Measurements from ENCODE around the gene TMC6.

TMC6 gene, protein sequence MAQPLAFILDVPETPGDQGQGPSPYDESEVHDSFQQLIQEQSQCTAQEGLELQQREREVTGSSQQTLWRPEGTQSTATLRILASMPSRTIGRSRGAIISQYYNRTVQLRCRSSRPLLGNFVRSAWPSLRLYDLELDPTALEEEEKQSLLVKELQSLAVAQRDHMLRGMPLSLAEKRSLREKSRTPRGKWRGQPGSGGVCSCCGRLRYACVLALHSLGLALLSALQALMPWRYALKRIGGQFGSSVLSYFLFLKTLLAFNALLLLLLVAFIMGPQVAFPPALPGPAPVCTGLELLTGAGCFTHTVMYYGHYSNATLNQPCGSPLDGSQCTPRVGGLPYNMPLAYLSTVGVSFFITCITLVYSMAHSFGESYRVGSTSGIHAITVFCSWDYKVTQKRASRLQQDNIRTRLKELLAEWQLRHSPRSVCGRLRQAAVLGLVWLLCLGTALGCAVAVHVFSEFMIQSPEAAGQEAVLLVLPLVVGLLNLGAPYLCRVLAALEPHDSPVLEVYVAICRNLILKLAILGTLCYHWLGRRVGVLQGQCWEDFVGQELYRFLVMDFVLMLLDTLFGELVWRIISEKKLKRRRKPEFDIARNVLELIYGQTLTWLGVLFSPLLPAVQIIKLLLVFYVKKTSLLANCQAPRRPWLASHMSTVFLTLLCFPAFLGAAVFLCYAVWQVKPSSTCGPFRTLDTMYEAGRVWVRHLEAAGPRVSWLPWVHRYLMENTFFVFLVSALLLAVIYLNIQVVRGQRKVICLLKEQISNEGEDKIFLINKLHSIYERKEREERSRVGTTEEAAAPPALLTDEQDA

DNA sequence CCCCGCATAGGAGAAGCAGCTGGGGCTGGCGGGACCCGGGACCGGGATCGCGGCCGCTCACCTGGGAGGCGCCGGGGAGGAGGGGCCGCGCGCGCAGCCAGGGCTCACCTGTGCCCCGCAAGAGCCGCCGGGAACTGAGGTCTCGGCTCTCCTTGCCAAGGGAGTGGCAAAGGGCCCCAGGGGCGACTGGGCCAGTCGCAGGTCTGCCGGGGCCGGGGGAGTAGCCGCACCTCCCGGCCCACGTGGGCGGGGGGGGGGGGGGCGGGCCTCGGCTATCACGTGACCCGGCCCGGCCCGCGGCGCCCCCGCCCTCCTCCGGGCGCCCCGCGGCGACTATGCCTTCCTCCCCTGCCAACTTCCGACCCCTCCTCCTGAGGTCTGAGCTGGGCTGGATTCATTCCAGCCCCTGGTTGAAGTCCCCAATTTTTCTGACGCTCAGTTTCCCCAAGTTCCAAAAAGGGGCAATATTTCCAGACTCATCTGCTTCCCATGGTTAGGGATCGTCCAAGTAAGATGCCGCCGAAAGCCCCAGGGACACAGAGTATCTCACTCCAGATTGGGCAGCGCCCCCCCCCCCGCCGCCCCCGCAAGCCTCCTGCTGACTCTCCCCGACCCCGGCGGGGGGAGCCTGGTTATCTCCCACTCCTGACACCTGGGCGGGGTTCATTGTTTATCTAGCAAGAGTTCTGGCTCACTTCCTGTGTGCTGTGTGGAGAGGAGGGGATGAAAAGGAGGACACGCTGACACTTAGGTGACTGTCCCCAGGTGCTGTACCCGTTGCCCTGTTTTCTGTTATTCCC, at the start of gene TMC6:
TSS of gene TMC6 (minus strand) at position 205 of the 800 bp plus-strand sequence. CDS start 1,923 bp downstream, outside the sequence.
- no peak for TF ChIP-seq GATA3 (IDR thresholded peaks at IDR 0.05; ENCODE audit: low read depth, low read length)
- TF ChIP-seq GATA2 (IDR thresholded peaks at IDR 0.05; ENCODE audit: low read depth, low read length): no peak

DNA sequence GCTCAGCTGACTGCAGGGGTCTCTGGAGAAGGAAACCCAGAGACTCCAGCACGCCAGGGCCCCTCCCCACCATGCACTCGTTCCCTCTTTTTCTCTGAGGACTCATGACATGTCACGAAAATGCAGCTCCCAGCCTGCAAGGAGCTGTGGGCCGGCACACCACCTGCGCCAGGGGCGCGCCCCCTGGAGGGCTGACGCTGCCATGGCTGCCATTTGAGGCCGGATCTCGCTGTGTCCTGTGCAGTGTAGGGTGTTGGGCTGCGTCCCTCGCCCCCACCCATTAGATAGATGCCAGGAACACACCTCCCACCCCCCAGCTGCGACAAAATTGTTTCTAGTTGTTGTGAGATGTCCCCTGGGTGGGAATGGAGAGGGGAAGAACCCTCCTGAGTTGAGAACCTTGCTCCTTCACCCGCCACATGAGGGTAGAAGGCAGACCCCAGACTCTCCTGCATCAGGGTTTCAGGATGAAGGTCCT, 48.0 kb upstream of the TMC6 start:
- no peak for TF ChIP-seq GATA2 (IDR thresholded peaks at IDR 0.05; ENCODE audit: low read depth, low read length)
- TF ChIP-seq GATA3 (IDR thresholded peaks at IDR 0.05; ENCODE audit: low read depth, low read length): no peak

DNA sequence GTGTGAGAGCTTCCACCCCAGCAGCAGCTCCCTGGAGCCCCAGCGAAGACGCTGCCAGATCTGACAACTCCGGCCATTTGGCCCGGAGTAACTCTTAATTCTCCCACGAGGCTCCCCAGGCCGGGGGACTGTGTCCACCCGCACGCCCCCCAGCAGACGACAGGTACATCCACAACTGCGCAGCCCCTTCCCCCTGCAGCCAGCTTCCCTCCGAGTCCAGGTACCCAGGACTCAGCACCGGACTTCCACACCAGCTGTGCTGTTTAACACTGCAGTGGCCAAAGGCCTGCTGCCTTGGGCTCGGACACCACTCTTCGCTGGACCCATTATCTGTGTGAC, 47.1 kb upstream of the TMC6 start:
- TF ChIP-seq GATA2 (IDR thresholded peaks at IDR 0.05; ENCODE audit: low read depth, low read length) (no peak), GATA3 (IDR thresholded peaks at IDR 0.05; ENCODE audit: low read depth, low read length) (no peak)

DNA sequence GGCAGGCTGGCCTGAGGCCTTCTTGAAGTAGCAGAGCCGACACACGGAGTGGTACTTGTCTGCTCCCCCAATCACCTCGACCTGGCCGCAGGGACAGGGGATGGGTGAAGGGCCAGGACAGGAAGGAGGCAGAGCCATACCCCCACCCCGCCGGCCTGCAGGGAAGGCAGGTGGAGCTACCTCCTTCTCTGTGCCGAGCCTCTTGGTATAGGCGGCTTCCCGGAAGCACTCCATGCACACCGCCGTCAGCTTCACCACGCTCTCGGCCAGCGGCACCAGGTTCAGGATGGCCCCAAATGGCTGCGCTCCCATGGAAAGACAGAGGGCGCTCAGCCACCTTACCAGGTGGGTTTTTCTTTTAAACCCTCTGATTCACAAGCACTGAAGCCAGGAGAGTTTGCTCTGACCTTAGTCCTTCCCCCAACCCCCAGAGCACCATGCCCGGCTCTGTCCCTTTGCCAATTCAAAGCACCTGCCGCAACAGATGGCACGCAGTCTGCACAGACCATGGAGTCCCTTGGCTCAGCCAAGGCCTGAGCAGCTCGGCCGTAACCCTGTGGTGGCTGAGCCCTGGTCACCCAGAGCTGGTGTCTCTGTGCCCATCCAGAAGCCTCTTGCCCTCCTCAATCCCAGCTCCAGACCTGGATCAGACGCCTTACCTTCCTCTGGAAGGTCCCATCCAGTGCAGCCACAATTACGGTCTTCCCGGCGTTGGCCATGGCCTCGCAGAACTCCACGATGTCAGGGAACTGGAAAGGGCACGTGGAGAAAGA, 46.5 kb upstream of the TMC6 start:
- TF ChIP-seq GATA3 (IDR thresholded peaks at IDR 0.05; ENCODE audit: low read depth, low read length) (no peak), GATA2 (IDR thresholded peaks at IDR 0.05; ENCODE audit: low read depth, low read length) (no peak)

DNA sequence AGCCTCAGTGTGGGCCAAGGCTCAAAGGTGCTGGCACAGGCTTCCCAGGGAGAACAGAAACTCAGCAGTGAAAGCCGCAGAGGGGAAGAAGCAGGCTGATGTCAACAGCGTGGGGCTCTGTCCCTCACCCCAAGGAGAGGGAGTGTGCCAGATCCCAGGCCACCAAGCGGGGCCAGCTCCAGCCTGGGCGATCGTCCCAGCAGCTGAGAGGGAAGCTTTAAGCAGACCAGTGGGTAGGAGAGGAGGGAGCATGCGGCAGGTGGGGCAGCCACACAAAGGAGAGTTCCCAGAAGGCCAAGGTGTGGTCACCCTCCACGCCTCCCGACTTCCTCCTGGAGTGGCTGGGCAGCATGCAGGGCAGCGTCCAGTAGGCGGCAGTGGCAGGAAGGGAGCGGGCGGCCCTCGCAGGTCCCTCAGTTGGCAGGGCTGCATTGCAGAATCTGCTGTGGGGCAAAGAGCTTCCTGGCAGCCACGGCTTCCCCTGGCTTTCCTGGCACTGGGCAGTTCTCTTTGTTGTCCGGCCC, 45.9 kb upstream of the TMC6 start:
- TF ChIP-seq GATA2 (IDR thresholded peaks at IDR 0.05; ENCODE audit: low read depth, low read length): no peak
- TF ChIP-seq GATA3 (IDR thresholded peaks at IDR 0.05; ENCODE audit: low read depth, low read length): no peak

DNA sequence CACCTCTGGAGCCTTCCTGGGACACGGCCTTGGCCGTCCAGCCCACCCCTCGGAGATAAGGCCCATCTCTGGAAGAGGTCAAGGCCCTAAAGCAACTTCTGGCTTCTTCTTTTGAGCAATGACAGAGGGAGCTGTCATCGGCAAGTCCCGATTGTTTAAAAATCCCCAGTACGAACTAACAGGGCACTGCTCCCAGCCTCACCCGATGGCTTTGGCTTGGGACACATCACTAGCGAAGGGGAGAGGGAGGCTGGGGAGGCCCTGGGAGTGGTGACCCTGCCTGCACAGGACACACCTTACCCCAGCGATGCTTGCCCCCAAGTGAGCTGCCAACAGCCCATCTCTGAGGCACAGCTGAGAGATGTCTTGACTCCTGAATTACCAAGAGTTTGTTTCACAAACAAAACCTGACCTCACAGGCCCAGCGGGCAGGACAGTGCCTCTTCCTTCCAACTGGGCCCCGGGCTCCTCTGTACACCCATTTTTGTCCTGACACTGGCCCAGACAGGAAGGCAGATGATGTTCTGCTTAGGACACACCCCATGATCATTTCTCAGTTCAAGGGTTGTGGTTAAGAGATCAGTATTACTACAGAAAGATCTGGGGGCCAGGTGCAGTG, 44.7 kb upstream of the TMC6 start:
- TF ChIP-seq GATA2 (IDR thresholded peaks at IDR 0.05; ENCODE audit: low read depth, low read length) (no peak), GATA3 (IDR thresholded peaks at IDR 0.05; ENCODE audit: low read depth, low read length) (no peak)

DNA sequence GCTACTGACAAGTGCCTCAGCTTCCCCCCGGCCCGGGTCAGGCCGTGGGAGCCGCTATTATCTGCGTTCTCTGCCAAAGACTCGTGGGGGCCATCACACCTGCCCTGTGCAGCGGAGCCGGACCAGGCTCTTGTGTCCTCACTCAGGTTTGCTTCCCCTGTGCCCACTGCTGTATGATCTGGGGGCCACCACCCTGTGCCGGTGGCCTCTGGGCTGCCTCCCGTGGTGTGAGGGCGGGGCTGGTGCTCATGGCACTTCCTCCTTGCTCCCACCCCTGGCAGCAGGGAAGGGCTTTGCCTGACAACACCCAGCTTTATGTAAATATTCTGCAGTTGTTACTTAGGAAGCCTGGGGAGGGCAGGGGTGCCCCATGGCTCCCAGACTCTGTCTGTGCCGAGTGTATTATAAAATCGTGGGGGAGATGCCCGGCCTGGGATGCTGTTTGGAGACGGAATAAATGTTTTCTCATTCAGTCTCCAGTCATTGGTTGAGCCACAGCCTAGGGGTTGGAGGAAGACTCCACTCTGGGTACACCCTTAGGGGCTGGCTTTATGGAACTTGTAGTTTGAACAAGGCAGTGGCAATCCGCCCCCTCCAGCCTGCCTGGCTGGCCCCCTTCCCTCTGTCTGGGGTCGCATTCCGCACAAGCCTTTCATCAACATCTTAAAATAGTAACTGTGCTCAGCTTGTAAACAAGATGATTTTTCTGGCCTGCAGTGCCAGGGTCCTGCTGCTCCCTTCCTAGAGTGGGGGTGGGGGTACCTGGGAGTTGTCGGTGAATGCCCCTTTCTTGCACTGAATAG, 43.9 kb upstream of the TMC6 start:
- no peak for TF ChIP-seq GATA2 (IDR thresholded peaks at IDR 0.05; ENCODE audit: low read depth, low read length)
- TF ChIP-seq GATA3 (IDR thresholded peaks at IDR 0.05; ENCODE audit: low read depth, low read length): no peak

DNA sequence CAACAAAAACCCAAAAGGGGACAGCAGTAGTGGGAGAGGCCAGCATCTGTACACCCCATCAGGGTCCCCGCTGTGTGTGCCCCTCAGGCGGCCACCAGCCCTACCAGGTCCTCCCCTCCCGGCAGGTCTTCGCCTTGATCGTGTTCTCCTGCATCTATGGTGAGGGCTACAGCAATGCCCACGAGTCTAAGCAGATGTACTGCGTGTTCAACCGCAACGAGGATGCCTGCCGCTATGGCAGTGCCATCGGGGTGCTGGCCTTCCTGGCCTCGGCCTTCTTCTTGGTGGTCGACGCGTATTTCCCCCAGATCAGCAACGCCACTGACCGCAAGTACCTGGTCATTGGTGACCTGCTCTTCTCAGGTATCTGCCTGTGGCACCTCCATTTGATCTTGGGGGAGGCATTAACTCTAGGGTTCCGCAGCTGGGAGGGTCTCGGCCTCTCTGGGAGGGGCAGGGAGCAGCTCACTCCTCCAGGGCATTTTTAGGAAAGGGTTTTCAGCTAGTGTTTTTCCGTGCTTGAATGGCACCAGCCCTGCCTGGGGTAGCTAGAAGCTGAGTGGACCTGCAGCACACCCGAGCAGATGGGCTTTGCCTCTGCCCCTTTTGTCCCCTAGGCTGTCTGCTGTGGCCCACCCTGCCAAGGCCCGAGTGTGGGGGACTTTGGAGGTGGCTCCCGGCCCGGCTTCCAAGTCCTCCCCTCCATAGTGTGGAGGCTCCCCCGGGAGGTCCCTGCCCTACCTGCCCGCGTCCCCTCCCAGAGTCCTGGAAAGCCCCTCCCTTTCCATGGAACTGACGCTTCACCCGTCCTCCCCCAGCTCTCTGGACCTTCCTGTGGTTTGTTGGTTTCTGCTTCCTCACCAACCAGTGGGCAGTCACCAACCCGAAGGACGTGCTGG, 42.4 kb upstream of the TMC6 start:
- TF ChIP-seq GATA3 (IDR thresholded peaks at IDR 0.05; ENCODE audit: low read depth, low read length) (no peak), GATA2 (IDR thresholded peaks at IDR 0.05; ENCODE audit: low read depth, low read length) (no peak)

DNA sequence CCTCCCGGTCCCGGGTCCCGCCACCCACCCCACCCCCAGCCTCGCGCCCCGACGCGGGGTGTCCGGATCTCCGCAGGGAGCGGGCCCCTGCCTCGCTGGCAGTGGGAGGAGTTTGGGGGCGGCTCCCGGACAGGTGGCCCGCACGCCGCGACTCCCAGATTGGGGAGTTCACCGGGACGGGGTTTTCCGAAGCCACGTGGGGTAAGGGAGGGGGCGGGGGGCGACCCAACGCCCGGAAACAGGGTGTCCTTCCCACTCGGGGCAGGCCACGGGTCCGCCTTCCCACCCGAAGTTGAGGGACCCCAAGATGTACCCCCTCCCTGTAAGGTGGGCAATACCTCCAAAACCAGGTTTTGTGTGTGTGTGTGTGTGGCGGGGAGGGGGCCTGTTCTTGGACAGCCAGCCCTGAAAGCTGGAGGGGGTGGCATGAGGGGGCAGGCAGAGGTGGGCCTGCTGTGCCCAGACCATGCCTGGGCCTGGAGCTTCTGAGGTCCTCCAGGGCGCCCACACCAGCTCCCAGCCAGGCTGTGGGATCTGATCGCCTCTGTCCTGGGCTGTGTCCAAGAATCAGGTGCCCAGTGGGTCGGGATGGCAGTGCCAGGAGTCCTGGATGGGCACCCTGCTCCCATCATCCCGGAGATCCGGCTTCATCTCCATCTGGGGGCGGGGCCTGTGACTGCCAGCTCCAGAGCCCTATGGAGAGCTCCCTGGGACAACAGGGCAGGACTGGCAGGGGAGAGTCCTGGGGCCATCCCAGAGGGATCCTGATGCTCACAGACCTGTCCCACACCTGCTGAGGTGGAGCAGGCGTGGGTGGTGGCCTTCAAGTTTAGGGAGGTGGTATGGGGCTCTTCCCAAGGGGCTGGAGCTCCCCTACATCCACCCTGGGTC, 40.6 kb upstream of the TMC6 start:
- TF ChIP-seq GATA3 (IDR thresholded peaks at IDR 0.05; ENCODE audit: low read depth, low read length) (no peak), GATA2 (IDR thresholded peaks at IDR 0.05; ENCODE audit: low read depth, low read length) (no peak)

DNA sequence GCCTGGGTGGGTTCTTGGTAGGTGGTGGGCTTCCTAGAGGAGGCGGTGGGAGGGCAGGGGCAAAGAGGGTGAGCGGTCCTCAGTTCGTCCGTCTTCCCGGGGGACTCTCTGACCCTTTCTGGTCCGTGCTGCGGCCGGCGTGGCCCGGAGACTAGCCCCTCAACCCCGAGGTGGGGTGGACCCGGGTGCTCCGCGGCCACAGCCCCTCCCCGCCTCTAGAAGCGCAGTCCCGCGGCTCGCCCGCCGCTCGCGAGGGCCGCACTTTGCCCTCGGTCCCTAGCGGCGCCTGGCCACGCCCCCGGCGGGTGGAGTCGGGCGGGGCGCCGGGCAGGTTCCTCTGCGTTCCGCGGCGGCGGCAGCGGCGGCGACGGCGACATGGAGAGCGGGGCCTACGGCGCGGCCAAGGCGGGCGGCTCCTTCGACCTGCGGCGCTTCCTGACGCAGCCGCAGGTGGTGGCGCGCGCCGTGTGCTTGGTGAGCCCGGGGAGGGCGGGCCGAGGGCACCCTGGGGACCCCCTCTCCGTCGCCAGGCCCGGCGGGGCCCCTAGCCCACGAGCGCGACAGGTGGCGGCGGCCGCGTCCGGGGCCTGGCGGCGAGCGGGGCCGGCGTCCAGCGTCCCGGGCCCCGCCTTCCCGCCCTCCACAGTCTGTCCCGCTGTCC, 39.8 kb upstream of the TMC6 start, which contains the start of gene SYNGR2:
TSS of gene SYNGR2 (plus strand) at position 340 of the 661 bp plus-strand sequence. CDS start at position 376, 36 bp downstream.
- no peak for TF ChIP-seq GATA3 (IDR thresholded peaks at IDR 0.05; ENCODE audit: low read depth, low read length)
- no peak for TF ChIP-seq GATA2 (IDR thresholded peaks at IDR 0.05; ENCODE audit: low read depth, low read length)

Data from SH-SY5Y (cell line).